GM18868 (cell line): Measurements from ENCODE around the gene BICDL1.

Experiments used
- ATAC-seq: cut with Tn5 transposase; IDR thresholded peaks from one replicate; pipeline ENCODE4 v1.9.1; 2021; ENCODE audit warnings: mild to moderate bottlenecking, moderate library complexity; ENCODE audit not compliant: unreplicated experiment

BICDL1 gene

DNA sequence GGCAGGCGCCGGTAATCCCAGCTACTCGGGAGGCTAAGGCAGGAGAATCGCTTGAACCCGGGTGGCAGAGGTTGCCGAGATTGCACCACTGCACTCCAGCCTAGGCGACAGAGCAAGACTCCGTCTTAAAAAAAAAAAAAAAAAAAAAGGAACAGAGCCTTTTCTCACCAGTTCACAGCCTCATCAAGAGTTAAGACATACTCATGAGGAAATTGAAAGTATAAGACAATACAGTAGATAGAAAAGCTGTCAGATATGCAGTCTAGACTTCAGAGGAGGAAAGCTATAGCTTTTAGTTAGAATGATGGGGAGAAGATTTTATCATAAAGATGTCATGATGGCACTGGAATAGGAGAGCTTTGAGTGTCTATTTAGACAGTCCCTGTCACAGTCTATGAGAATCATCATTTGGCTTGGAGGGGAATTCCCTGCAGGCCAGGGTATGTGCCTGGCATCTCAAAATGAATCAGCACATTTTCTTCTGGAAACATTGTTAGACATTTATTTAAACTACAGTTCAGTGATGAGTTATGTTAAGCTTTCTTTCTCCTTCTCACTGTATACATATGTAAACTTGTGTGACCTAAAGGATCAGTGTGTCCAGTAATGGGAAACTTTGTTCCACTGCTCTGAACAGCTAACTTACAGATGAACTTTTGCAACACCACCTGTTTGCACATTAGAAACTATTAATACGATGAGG lies 130.4 kb downstream of the BICDL1 start:
- ATAC-seq = peak; percentile 37

DNA sequence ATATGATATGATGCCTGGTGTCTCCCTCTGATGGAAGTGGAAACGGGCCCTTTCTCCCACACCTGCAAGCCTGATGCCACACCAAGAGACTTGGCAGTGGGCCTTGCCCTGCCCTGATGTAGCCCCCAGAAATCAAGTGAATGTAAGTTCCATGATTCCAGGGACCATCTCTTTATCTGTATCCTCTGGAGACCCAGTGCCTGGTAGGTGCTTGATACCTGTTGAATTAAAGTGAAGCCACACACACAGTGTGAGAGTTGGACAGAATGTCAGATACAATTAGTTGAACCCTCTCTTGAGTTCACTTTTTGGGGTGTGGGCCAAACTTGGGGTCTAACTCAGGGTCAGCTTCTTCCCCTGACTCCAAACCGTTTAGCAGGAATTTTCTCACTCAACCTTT lies 132.3 kb downstream of the BICDL1 start:
- ATAC-seq = no peak

GRCh38 chr12:120121766-120122293 lies 132.8 kb downstream of the BICDL1 start:
- peak; percentile 43 for ATAC-seq

GRCh38 chr12:120125029-120125428 lies 136.0 kb downstream of the BICDL1 start:
- no peak for ATAC-seq

- ATAC-seq = no peak
Observed at GRCh38 chr12:120125792-120126634, 137.0 kb downstream of the BICDL1 start.

DNA sequence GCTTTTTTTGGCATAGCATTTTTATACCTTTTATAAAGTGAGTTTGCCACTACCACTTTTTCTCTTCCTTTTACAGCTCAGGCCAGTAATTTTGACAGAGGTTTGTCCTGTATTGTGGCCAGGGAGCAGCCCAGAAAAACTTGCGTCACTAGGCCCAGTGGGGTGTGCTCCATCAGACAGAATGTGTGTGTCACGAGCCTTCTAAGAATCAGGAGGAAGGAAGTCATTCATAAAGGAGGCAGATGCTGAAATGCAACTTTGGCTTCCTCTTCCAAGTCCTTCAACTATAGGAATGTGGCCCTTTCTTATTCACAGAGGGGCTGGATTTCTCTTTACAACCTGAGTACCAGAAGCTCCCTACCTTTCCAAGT lies 137.6 kb downstream of the BICDL1 start:
- no peak for ATAC-seq

GRCh38 chr12:120130011-120130410 lies 141.0 kb downstream of the BICDL1 start:
- no peak for ATAC-seq

GRCh38 chr12:120131116-120131515 lies 142.1 kb downstream of the BICDL1 start:
- ATAC-seq = no peak

DNA sequence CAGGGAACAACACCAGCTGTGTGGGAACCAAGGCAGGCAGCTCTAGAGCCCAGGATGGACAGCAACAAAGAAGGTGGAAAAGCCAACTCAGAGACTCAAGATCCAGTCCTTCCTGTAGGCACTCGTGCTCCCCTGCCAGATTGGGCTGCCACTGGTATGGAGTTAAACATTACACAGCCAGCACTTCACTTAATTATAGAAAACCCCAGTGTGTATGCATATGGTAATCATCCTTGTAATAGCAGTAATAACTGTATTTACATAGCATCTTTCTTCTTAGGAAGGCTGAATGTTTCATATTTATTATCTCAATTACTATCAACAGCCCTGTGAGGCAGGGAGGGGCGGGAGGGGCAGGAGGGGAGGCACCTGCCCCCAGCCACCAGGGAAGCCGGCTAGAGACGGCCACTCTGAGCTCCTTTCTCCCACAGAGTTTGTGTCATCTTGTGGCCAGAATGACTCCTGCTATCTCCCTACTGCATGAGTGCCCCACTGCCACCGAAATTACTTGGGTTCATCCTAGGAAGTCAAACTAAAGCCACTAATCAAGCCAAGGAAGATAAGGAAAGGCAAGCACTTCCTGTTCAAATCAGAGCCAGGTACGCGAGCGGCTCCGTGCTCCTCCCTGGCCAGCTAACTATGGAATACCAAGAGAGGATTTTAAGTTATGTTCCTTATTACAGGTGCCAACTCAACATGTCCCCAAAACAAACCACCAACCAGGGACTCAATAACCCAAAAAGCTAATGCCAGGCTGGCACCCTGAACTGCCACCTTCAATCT lies 143.2 kb downstream of the BICDL1 start:
- no peak for ATAC-seq

GRCh38 chr12:120132863-120133385 lies 143.9 kb downstream of the BICDL1 start:
- ATAC-seq = peak; percentile 88

GRCh38 chr12:120134307-120134980 lies 145.4 kb downstream of the BICDL1 start:
- no peak for ATAC-seq

DNA sequence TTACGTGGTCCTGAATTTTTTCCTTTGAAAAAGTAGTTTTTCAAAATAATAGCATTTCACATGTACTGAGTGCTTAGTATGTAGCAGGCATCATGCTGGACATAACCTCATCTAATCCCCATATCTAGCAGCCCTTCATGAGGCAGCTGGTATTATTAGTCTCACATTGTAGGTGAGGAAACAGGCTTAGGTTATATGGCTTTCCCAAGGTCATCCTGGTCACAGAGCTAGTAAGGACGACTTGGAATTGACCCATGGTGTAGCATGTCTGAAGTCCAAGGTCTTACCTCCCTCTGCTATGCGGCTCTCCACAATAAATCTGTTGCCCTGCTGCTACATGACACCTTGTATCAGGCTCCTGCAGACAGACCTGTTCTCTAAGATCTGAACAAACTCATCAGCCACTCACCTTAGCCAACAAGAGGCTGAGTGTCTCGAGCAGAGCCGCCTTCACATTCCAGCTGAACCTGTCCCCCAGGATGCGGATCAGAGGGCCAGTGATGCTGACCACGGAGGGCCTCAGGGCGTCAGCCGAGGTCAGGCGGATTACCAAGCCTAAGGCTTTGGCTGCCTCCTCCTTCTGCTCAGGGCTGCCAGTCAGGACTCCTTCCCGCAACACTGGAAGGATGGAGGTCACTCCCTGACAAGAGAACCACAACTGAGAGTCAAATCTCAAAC lies 147.2 kb downstream of the BICDL1 start:
- ATAC-seq = no peak

DNA sequence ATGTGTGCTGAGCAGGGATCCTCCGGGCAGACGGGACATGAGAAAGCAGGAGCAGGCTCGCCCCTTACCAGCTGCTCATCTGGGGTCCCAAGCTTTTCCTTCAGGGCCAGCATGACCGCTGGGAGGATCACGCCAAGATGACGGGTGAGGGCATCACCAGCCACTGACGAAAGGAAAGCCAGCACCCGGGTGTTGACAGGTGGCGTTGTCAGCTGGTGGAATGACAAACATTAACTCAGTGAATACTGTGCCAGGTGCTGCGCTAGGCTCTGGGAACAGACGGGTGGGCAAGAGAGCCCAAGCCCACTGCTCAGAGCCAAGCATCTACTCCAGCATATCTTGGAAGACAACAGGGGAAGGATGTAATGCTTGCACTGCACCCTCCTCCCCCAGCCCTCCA lies 148.8 kb downstream of the BICDL1 start:
- ATAC-seq = no peak

GRCh38 chr12:120138366-120138765 lies 149.3 kb downstream of the BICDL1 start:
- ATAC-seq = no peak

DNA sequence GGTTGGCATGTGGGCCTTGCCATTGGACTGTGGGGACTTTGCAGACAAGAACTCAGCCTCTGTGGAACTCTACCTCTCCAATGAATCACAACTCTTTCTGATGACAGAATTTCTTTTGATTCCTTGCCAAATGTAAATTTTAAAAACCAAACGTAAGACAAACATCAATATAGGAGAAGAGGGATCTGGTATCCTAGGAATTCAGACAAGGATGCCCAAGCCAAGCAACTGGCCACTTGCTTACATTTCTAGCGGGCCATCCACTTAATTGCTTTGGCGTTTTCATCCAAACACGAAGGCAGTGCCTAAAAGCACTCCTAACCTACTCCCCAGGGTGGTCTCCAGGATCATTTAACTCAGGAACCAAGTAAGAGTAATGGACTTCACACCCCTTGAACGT lies 150.9 kb downstream of the BICDL1 start:
- no peak for ATAC-seq

- ATAC-seq = no peak
Observed at GRCh38 chr12:120140603-120141002, 151.6 kb downstream of the BICDL1 start.

- no peak for ATAC-seq
Observed at GRCh38 chr12:120141336-120141735, 152.3 kb downstream of the BICDL1 start.

DNA sequence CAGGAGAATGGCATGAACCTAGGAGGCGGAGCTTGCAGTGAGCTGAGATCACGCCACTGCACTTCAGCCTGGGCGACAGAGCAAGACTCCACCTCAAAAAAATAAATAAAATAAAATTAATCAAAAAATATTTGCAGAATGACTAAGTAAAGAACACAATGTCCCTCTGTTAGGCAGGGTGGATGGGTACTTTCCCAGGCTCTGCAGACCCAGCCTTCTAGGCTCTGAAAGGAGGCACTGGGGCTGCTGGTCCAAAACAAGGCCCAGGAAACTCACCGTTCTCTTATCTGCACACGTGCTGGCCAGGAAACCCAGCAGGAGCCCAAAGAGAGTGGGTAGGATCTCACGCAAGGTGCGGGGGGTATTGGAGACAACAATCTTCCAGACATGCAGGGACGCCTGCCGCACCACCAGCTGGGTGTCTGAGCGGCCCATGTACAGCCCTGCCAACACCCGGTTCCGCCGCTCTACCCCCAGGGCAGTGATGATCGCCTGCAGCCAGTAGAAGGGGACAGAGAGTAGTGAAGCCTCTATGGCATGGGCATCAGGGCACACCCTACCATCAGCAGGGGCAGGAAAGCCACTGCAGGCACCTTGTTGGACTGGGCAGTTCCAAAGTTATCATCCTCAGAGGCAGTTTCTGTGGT lies 153.3 kb downstream of the BICDL1 start:
- no peak for ATAC-seq
